Measurements from ENCODE around the gene LAX1.
A peak's percentile ranks its signal among the peaks of the same experiment; 100 is the strongest.
"Not testable (repeated sequence)": the region's sequence is repeated elsewhere in the genome, so short reads cannot be mapped to it uniquely, and the experiment has no call there.

LAX1 gene

DNA sequence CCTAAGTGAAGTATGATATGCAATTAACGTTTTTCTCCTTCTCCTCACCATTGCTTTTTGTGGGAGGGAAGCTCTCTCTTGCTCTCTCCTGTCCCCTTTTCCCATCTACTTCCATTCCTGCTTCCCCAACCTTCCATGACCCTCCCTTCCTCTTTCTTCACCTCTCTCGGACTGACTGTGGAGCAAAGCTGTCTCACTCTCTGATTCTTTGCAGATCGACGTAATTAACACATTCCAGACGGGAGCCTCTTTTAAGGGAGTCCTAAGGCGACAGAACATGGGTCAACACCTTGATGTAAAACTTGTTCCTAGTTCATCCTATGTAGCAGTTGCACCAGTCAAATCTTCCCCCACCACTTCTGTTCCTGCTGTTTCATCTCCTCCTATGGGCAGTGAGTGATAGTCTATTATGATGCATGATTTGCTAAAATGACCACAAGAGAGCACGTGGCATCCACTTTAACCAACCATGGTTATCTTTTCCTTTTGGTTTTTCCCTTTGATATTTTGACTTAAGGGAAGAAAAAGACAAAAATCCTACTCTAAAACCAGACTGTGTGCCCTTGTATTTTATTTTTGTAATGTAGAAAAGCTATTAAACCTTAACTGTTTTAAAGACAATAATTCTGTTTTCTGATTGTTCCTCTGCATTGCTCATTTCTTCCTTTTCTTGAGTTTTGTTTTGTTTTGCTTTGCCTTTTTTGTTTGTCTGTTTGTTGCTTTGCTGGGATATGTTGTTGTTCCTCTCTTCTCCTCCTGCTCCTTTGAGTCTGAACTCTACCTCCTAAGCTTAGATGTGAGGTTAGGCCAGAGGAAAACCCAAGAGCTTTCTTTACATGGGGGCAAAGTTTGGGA, 31.7 kb upstream of the LAX1 start:
- in situ Hi-C loops (cut with MboI; ENCODE audit: low pct_unique_long_range_greater_than_20kb, low sequenced_read_pairs, unreplicated experiment) = no loop called here
- no peak for DNase-seq (ENCODE audit: low spot score)
- TF ChIP-seq, protein P1, sequence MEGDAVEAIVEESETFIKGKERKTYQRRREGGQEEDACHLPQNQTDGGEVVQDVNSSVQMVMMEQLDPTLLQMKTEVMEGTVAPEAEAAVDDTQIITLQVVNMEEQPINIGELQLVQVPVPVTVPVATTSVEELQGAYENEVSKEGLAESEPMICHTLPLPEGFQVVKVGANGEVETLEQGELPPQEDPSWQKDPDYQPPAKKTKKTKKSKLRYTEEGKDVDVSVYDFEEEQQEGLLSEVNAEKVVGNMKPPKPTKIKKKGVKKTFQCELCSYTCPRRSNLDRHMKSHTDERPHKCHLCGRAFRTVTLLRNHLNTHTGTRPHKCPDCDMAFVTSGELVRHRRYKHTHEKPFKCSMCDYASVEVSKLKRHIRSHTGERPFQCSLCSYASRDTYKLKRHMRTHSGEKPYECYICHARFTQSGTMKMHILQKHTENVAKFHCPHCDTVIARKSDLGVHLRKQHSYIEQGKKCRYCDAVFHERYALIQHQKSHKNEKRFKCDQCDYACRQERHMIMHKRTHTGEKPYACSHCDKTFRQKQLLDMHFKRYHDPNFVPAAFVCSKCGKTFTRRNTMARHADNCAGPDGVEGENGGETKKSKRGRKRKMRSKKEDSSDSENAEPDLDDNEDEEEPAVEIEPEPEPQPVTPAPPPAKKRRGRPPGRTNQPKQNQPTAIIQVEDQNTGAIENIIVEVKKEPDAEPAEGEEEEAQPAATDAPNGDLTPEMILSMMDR (IDR thresholded peaks at IDR 0.05; ENCODE audit: extremely low read depth, insufficient read depth, missing control alignments) = no peak

DNA sequence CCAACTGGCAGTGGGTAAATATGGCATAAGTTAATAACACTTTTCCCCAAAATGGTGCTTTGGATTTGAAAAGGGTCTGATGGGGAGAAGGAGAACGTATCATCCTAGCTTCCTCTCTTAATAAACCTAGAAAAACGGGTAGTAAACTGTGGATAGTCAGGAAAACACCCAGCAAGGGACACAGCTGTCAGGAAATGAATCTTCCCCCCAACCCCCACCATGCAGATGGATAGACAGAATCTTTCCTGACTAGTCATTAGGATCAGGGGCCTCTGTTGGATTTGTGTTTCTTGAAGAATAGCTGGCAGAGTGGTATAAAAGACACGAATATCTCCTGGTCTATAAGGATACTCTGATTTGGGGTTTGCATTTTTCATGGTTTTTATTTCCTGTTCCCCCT, 22.5 kb upstream of the LAX1 start:
- TF ChIP-seq, protein P1 (IDR thresholded peaks at IDR 0.05; ENCODE audit: extremely low read depth, insufficient read depth, missing control alignments) = no peak
- DNase-seq (ENCODE audit: low spot score) = no peak
- in situ Hi-C loops (cut with MboI; ENCODE audit: low pct_unique_long_range_greater_than_20kb, low sequenced_read_pairs, unreplicated experiment) = no loop called here

DNA sequence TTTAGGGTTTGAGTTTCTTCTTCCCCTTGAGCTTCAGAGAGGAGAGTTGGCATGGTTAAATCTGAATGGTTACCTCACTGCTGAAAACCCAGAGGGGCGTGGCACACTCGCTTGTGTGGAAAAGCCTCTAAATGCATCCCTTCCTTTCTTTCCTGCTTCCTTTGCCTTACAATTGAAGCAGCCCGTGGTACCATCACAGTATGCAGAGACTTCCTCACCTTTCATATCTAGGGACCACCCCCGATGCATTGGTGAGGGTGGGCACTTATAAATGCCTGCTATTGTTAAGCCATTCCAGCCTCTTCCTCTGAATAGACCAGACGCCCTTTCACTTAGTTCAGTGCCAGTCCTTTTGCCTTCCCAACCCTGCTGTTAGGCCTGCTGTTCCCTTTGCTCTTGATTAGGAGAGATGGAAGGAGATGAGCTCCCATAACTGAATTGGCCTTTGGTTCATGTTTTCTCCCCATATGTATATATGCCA, 21.9 kb upstream of the LAX1 start:
- in situ Hi-C loops (cut with MboI; ENCODE audit: low pct_unique_long_range_greater_than_20kb, low sequenced_read_pairs, unreplicated experiment) = no loop called here
- TF ChIP-seq, protein P1 (IDR thresholded peaks at IDR 0.05; ENCODE audit: extremely low read depth, insufficient read depth, missing control alignments) = no peak
- DNase-seq (ENCODE audit: low spot score) = no peak

DNA sequence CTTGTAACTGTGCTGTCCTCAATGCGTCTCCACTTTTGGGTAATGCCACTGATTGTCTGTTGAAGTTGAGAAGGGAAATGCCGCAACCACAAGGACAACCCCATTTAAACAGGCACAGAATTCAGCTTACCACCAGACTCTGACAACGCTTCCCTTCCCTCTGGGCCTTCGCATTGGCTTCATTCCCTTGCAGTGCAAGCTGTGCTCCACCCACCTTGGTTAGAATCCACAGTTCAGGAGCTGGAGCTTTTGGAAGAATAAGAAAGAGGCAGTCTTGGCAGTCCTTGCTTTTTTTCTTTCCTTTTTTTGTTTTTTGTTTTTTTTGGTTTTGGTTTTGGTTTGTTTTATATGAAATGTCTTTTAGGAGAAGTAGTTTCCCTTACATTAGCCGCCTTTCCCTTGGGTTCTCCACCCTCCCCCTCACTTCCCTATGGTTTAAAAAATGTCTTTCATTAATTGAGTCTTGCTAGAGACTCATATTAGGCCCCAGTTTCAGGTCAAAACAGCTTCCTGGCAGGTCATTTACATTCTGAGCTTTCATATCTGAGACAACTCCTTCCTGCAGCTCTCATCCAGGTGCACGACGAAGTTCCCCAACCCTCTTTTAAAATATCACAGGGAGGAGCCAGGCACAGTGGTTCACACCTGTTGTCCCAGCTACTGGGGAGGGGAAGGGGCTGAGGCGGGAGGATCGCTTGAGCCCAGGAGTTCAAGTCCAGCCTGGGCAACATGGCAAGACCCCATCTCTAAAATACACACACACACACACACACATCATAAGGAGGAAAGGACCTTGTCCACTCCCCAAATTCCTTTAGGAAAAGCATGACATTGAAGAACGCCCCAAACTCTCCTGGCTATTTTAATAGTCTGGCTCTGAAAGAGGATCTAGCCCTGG, 20.7 kb upstream of the LAX1 start:
- in situ Hi-C loops (cut with MboI; ENCODE audit: low pct_unique_long_range_greater_than_20kb, low sequenced_read_pairs, unreplicated experiment) = no loop called here
- DNase-seq (ENCODE audit: low spot score) = peak; percentile 36
- TF ChIP-seq, protein P1 (IDR thresholded peaks at IDR 0.05; ENCODE audit: extremely low read depth, insufficient read depth, missing control alignments) = no peak

DNA sequence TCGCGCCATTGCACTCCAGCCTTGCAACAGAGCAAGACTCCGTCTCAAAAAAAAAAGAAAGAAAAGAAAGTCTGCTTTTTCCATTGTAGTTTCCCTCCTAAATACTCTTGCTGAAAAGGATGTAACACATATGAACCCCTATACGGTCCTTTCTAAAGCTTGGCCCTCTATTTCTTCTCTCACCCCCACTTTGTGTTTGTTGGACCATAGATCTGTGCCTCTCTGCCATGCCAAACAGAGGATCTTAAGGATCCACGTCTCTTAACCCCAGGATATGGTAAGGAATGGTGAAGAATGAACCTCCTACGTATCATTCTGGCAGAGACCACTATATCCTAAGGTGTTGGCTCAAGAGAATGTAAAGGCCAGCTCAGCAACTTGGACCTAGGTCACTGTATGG, 18.7 kb upstream of the LAX1 start:
- DNase-seq (ENCODE audit: low spot score) = no peak
- in situ Hi-C loops (cut with MboI; ENCODE audit: low pct_unique_long_range_greater_than_20kb, low sequenced_read_pairs, unreplicated experiment) = no loop called here
- TF ChIP-seq, protein P1 (IDR thresholded peaks at IDR 0.05; ENCODE audit: extremely low read depth, insufficient read depth, missing control alignments) = no peak

DNA sequence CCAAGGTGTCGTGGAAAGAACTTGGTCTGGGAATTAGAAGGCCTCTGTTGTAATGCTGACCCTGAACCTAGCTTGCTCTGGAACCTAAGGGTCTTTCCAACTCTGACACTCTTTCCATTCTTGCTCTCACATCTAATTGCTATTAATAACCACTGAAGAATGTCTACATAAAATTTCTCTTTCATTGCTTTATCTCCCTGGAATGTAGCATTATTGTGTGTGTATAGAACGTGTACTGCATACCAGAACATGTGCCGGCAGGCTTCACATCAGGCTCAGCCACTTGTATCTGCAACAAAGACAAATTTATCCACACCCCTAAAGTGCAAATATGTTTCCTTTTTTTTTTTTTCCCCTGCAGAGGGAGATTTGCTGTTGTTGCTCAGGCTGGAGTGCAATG, 13.9 kb upstream of the LAX1 start:
- no peak for DNase-seq (ENCODE audit: low spot score)
- TF ChIP-seq, protein P1 (IDR thresholded peaks at IDR 0.05; ENCODE audit: extremely low read depth, insufficient read depth, missing control alignments) = no peak
- in situ Hi-C loops (cut with MboI; ENCODE audit: low pct_unique_long_range_greater_than_20kb, low sequenced_read_pairs, unreplicated experiment) = no loop called here

DNA sequence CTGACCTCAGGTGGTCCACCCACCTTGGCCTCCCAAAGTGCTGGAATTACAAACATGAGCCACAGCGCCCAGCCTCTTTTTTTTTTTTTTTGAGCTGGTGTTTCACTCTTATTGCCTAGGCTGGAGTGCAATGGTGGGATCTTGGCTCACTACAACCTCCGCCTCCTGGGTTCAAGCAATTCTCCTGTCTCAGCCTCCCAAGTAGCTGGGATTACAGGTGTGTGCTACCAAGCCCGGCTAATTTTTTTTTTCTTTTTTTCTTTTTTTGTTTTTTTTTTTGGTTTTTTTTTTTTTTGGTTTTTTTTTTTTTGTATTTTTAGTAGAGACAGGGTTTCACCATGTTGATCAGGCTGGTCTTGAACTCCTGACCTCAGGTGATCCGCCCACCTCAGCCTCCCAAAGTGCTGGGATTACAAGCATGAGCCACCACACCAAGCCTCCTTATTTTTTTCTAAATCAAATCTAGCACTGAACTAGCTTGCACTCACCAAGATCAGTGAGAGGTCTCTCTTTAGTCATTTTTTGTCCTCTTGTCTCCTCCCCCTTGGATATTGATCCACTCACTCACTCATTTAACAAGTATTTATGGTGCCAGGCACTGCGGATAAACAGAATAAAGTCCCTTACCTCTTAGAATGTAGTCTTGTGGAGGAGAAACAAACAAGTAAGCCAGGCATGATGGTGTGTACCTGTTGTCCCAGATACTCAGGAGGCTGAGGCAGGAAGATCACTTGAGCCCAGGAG, 13.2 kb upstream of the LAX1 start:
- DNase-seq (ENCODE audit: low spot score) = not testable (repeated sequence)

More for the DNA sequence above, 13.2 kb upstream of the LAX1 start:
- in situ Hi-C loops (cut with MboI; ENCODE audit: low pct_unique_long_range_greater_than_20kb, low sequenced_read_pairs, unreplicated experiment) = not testable (repeated sequence)

All from GM13977 (cell line).